D721Med (cell line): ENCODE data around the gene HJURP.

Experiments
- DNase-seq: peaks from one replicate; pipeline ENCODE4 v3.0.0; 2011; ENCODE audit warnings: low spot score; ENCODE audit not compliant: insufficient read length
- FAIRE-seq: peaks from 2 replicates; lab custom pipeline; 2011; peaks lifted over from hg19 to GRCh38; lab: Jason Lieb, UNC
- TF ChIP-seq, protein P1 (sequence below): IDR thresholded peaks from 2 replicates; pipeline ENCODE4 v1.5.1; 2012; ENCODE audit warnings: mild to moderate bottlenecking, control low read depth; ENCODE audit not compliant: insufficient read depth; ENCODE audit errors: missing control alignments

Gene HJURP

DNA sequence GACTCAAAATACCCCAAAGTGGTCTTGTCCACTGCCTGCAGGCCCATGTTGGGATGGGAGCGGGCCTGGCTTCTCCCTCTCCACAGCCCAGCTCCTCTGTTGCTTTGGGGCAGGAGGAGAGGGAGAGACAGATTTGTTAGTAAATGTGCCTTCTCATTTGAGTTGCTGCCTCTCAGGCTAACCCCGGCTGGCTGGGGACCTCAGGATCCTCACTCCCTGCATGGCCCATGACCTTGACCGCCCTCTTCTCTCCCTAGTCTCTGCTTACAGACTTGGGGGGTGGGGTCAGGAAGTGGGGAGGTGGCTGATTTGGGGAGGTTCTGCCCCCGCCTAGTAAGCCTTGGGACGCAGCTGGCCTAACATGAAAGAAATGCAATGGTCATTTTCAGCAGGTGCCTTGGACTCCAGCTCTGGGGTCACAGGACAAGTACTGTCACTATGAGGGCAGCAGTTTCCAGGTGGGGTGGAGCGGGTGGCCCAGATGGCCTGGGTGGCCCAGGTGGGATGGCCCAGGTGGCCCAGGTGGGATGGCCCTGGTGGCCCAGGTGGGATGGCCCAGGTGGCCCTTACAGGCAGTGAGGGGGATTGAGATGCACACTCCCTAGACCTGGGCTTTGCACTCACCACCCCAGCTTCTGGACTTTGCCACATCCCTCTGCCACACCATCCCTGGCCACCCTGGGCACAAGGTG, 24.1 kb downstream of the HJURP start:
- FAIRE-seq = no peak
- DNase-seq = no peak
- TF ChIP-seq, protein P1, sequence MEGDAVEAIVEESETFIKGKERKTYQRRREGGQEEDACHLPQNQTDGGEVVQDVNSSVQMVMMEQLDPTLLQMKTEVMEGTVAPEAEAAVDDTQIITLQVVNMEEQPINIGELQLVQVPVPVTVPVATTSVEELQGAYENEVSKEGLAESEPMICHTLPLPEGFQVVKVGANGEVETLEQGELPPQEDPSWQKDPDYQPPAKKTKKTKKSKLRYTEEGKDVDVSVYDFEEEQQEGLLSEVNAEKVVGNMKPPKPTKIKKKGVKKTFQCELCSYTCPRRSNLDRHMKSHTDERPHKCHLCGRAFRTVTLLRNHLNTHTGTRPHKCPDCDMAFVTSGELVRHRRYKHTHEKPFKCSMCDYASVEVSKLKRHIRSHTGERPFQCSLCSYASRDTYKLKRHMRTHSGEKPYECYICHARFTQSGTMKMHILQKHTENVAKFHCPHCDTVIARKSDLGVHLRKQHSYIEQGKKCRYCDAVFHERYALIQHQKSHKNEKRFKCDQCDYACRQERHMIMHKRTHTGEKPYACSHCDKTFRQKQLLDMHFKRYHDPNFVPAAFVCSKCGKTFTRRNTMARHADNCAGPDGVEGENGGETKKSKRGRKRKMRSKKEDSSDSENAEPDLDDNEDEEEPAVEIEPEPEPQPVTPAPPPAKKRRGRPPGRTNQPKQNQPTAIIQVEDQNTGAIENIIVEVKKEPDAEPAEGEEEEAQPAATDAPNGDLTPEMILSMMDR = no peak

- FAIRE-seq = no peak
- TF ChIP-seq, protein P1 = no peak
Observed at GRCh38 chr2:233829193-233830110, 24.9 kb downstream of the HJURP start.

GRCh38 chr2:233828546-233829192, 25.7 kb downstream of the HJURP start:
- no peak for DNase-seq
- TF ChIP-seq, protein P1 = no peak
- FAIRE-seq = no peak

More at GRCh38 chr2:233829193-233830110, 24.9 kb downstream of the HJURP start:
- DNase-seq = no peak

DNA sequence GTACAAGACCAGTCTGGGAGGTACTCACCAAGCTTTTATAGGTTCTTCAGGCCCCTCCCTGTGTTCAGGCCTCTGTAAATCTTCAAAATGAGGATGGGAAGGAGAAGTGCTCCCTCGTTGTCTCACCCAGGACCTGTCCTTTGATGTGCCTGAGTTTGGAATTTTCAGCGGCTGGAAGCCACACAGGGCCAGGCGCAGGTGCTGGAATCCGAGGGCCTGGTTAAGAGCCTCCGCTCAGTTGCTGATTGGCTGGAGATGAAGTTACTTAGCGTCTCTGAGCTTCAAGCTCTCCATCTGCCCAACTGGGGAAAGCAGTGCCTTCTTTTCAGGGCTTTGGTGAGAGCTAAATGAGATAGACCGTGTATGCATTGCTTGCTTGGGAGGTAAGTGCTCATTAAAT, 30.0 kb downstream of the HJURP start:
- FAIRE-seq = no peak
- TF ChIP-seq, protein P1 = no peak
- DNase-seq = no peak

DNA sequence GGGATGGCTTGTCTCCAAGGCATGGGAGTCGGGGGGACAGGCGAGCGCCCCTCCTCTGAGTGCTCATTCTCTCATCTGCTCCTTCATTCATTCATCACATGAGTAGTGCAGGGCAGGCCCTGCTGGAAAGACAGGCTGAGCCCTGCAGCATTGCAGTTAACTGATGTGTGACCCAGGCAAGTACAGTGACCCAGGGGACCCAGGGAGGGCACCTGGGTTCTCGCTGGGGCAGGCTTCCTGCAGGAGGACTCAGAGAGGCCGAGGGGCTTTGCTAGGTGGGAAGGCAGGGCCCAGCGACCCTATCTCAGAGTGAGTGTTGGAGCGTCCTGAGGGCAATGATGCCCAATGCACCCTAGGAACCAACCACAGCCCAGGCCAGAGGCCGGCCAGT, 30.6 kb downstream of the HJURP start:
- FAIRE-seq = no peak
- DNase-seq = no peak
- TF ChIP-seq, protein P1 = no peak

GRCh38 chr2:233822781-233823730, 31.3 kb downstream of the HJURP start:
- no peak for FAIRE-seq
- no peak for DNase-seq

More at GRCh38 chr2:233822781-233823730, 31.3 kb downstream of the HJURP start:
- TF ChIP-seq, protein P1 = no peak
